A549 treated with ZK216348 at 1 μM for 4 hours (cell line): ENCODE data around the gene NUBPL. TPM values are rescaled to one million over a fixed set of nuclear protein-coding genes. Genes with fewer than 3 reads are reported as not detected.

Source experiments
- total RNA-seq: library from RNA; stranded (reverse); fragments of 200-300 nt; extraction: Qiagen RNA extraction; gene quantifications from 5 replicates; pipeline ENCODE4 v1.2.3, GENCODE V29; 2022; ENCODE audit warnings: low read depth

NUBPL gene, protein sequence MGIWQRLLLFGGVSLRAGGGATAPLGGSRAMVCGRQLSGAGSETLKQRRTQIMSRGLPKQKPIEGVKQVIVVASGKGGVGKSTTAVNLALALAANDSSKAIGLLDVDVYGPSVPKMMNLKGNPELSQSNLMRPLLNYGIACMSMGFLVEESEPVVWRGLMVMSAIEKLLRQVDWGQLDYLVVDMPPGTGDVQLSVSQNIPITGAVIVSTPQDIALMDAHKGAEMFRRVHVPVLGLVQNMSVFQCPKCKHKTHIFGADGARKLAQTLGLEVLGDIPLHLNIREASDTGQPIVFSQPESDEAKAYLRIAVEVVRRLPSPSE
- 6.6 to 10.3 TPM (median 8.1 TPM) in 5 replicates for total RNA-seq

GRCh38 chr14:31561155-31561846, at the start of gene NUBPL:
Gene NUBPL (plus strand): TSS chr14:31561404. CDS start chr14:31561440, 36 bp downstream.

Other genes with a start within 250 kb of the NUBPL start
- 13.8 to 24.4 TPM (median 19.5 TPM) in 5 replicates for gene HEATR5A, start 140.9 kb upstream of the NUBPL start, total RNA-seq
- 13.1 to 23.9 TPM (median 16.1 TPM) in 5 replicates for gene DTD2, start 103.9 kb upstream of the NUBPL start, total RNA-seq
- gene GPR33, start 73.4 kb upstream of the NUBPL start, total RNA-seq: not detected in 5 replicates